Stimulated activated CD8-positive, alpha-beta memory T cell treated with anti-CD3 and anti-CD28 coated beads, Interleukin-12 subunit alpha, Interleukin-12 subunit beta, amount 100 ng/mL, for 24 hours (primary cell): ENCODE data around the gene XIST.
"Not testable (repeated sequence)": the region's sequence is repeated elsewhere in the genome, so short reads cannot be mapped to it uniquely, and the experiment has no call there.

ENCODE experiments used
- DNase-seq: peaks from one replicate; pipeline ENCODE4 v3.0.0-alpha.2; 2020; ENCODE audit errors: extremely low read depth

The XIST gene

DNA sequence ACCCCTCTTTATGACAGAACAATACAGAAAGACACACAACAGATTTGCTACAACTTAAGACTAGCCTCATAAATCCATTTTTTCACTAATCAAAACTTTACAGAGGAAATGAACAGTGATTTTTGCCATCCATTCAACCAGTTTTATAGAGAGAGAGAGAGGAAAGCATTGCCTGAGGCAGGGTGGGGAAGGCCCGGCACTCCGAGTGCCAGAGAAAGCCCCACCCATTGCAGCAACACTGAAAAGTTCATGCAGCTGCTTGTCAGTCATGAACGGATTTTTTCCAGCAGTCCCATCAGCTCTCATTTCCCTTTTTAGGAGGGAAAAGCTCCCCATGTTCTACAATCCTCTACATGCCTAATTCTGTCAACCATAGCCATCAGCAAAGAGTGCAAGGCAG is 52.6 kb downstream of the XIST start:
- no peak for DNase-seq

DNA sequence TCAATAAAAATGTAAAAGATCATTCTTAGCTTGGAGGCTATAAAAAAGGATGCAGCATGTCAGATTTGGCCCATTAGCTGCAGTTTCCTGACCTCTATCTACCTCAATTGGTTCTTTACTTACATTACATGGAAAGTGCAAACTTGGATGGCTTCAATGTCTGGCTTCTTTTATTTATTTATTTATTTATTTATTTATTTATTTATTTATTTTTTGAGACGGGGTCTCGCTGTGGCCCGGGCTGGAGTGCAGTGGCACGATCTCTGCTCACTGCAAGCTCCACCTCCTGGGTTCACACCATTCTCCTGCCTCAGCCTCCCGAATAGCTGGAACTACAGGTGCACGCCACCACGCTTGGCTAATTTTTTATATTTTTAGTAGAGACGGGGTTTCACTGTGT is 60.0 kb downstream of the XIST start:
- not testable (repeated sequence) for DNase-seq

DNA sequence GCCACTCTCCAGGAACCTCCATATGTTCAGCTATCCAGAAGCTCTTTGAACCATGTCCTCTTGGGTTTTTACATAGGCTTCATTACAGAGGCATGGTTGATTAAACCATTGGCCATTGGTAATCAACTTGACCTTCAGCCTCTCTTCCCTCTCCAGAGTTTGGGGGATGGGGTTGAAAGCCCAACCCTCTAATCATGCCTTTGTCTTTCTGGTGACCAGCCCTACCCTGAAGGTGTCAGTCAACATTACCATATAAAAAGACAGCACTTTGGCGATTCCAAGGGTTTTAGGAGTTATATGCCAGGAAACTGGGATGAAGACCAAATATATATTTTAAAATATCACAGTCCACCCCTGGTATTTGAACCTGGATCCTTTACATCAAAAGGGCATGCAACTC is 67.0 kb downstream of the XIST start:
- no peak for DNase-seq
